Renal pelvis (tissue), 4 donors: ENCODE results near the gene CRMP1. TPM values are rescaled to one million over a fixed set of nuclear protein-coding genes. Genes with fewer than 3 reads are reported as not detected.

ENCODE experiments used
- DNase-seq: peaks from one replicate; pipeline ENCODE4 v3.0.0-alpha.2; 2013
- polyA plus RNA-seq, 3 donors: library from polyadenylated mRNA; unstranded; fragments of 120-200 nt; gene quantifications; one replicate each; pipeline ENCODE4 v1.2.1, GENCODE V29; 2013; ENCODE audit not compliant: insufficient read length in 3 of 3

The CRMP1 gene
- polyA plus RNA-seq, 3 donors: 49.1 to 66.6 (median 62.6) TPM

GRCh38 chr4:5922556-5922955, 29.7 kb upstream of the CRMP1 start:
- DNase-seq: no peak

GRCh38 chr4:5921981-5922380, 29.1 kb upstream of the CRMP1 start:
- no peak for DNase-seq

- DNase-seq: no peak
These were observed 28.5 kb upstream of the CRMP1 start for GRCh38 chr4:5921101-5921980.

- no peak for DNase-seq
These were observed 26.7 kb upstream of the CRMP1 start for GRCh38 chr4:5919571-5919970.

- no peak for DNase-seq
These were observed 26.2 kb upstream of the CRMP1 start for GRCh38 chr4:5919044-5919443.

- DNase-seq: no peak
These were observed 25.6 kb upstream of the CRMP1 start for GRCh38 chr4:5918331-5918985.

- no peak for DNase-seq
These were observed 24.8 kb upstream of the CRMP1 start for GRCh38 chr4:5917672-5918071.

- DNase-seq: no peak
These were observed 23.3 kb upstream of the CRMP1 start for GRCh38 chr4:5916229-5916628.

- no peak for DNase-seq
These were observed 20.6 kb upstream of the CRMP1 start for GRCh38 chr4:5913454-5913853.

- DNase-seq: no peak
These were observed 19.7 kb upstream of the CRMP1 start for GRCh38 chr4:5912614-5913019.

- DNase-seq: no peak
These were observed 16.1 kb upstream of the CRMP1 start for GRCh38 chr4:5908876-5909427.

GRCh38 chr4:5906191-5906590, 13.3 kb upstream of the CRMP1 start:
- no peak for DNase-seq

- no peak for DNase-seq
These were observed 12.8 kb upstream of the CRMP1 start for GRCh38 chr4:5905714-5906113.

- DNase-seq: no peak
These were observed 8.0 kb upstream of the CRMP1 start for GRCh38 chr4:5900844-5901243.

GRCh38 chr4:5899881-5900280, 7.0 kb upstream of the CRMP1 start:
- DNase-seq: no peak

GRCh38 chr4:5899396-5899795, 6.5 kb upstream of the CRMP1 start:
- DNase-seq: no peak

- DNase-seq: no peak
These were observed 4.8 kb upstream of the CRMP1 start for GRCh38 chr4:5897674-5898073.

- no peak for DNase-seq
These were observed 2.4 kb upstream of the CRMP1 start for GRCh38 chr4:5895287-5895686.

- DNase-seq: no peak
These were observed 1.4 kb upstream of the CRMP1 start for GRCh38 chr4:5894266-5894665.

- DNase-seq: no peak
These were observed 705 bp upstream of the CRMP1 start for GRCh38 chr4:5893591-5893990.

GRCh38 chr4:5892323-5893003, 423 bp downstream of the CRMP1 start:
- no peak for DNase-seq

GRCh38 chr4:5891563-5892322, 1.1 kb downstream of the CRMP1 start:
- DNase-seq: no peak
